Tibial nerve (tissue), 4 donors: ENCODE measurements around the gene LIMS1. TPM values are rescaled to one million over a fixed set of nuclear protein-coding genes. Genes with fewer than 3 reads are reported as not detected.
A peak's percentile ranks its signal among the peaks of the same experiment; 100 is the strongest.

Source experiments
- DNase-seq, 2 donors: peaks; one replicate each; pipeline ENCODE4 v3.0.0-alpha.2; 2019; ENCODE audit warnings: low spot score in 2 of 2
- H3K27ac ChIP-seq, 4 donors: fragments of 200-600 bp; sonication (generic) in 3 of 4; one replicate each; pipeline ENCODE4 v1.5.1; 2017 to 2019; ENCODE audit warnings: mild to moderate bottlenecking in 1 of 4
- H3K27me3 ChIP-seq, 2 donors: fragments of 200-600 bp; sonication (generic) in 1 of 2; one replicate each; pipeline versions ENCODE4 v1.5.1 to v1.6.0; 2017 to 2019
- H3K36me3 ChIP-seq, 3 donors: fragments of 200-600 bp; sonication (generic); one replicate each; pipeline ENCODE4 v1.5.1; 2018 to 2019
- H3K4me1 ChIP-seq, 4 donors: fragments of 200-600 bp; sonication (generic) in 3 of 4; one replicate each; pipeline ENCODE4 v1.5.1; 2017 to 2019
- H3K4me3 ChIP-seq, 4 donors: fragments of 200-600 bp; sonication (generic) in 3 of 4; one replicate each; pipeline ENCODE4 v1.5.1; 2017 to 2019; ENCODE audit warnings: mild to moderate bottlenecking in 1 of 4, moderate library complexity in 1 of 4
- H3K9me3 ChIP-seq, 4 donors: fragments of 200-600 bp; sonication (generic) in 3 of 4; one replicate each; pipeline ENCODE4 v1.5.1; 2017 to 2019
- CTCF ChIP-seq, 5 experiments: fragments of 200-600 bp in 3 of 5; fragments of 450-650 bp in 2 of 5; sonication (generic) in 3 of 5; IDR thresholded peaks; one replicate each; pipeline ENCODE4 v1.5.1; 2016 to 2019; ENCODE audit warnings: antibody characterized with exemption in 5 of 5, mild to moderate bottlenecking in 3 of 5, moderate library complexity in 2 of 5
- EP300 ChIP-seq, 2 donors: sonication (generic); formaldehyde crosslinking; IDR thresholded peaks; one replicate each; pipeline ENCODE4 v1.6.1; 2017; ENCODE audit warnings: antibody characterized with exemption in 2 of 2, mild to moderate bottlenecking in 1 of 2
- POLR2A ChIP-seq, 2 donors: fragments of 450-650 bp; IDR thresholded peaks; one replicate each; pipeline ENCODE4 v1.6.1; 2017; ENCODE audit warnings: antibody characterized with exemption in 2 of 2, mild to moderate bottlenecking in 2 of 2, moderate library complexity in 2 of 2
- WGBS, 2 donors: methylation state at CpG; one replicate each; pipeline ENCODE4 v1.1.5; 2018; 5-methylcytosine and 5-hydroxymethylcytosine counted together
- total RNA-seq, 4 donors: library from RNA; depleted of rRNA; stranded (reverse); fragments of >200 nt; gene quantifications; one replicate each; pipeline ENCODE4 v1.1.0, GENCODE V29; 2016

LIMS1 gene
- total RNA-seq, 4 donors from 2014 or later, result 33.7 to 86.3 (median 49.2) TPM

GRCh38 chr2:108547606-108548005 lies 13.3 kb downstream of the LIMS1 start:
- no peak for DNase-seq
- peaks cover 0 to 26% (median 9%) of the 10 kb centered on the region in 4 donors for H3K4me1 ChIP-seq
- H3K27me3 ChIP-seq, result no peaks in the 10 kb centered on the region
- H3K9me3 ChIP-seq, result no peaks in the 10 kb centered on the region
- 45 to 48% methylated on average over 5 of the region's 5 CpGs for WGBS, 2 donors
- H3K27ac ChIP-seq, result no peak overlapping the region
- no peaks in the 10 kb centered on the region for H3K36me3 ChIP-seq
- H3K4me3 ChIP-seq, result no peak overlapping the region
- TF ChIP-seq EP300 (IDR thresholded peaks at IDR 0.05), result no peak

GRCh38 chr2:108548208-108549003 lies 14.1 kb downstream of the LIMS1 start:
- no peaks in the 10 kb centered on the region for H3K9me3 ChIP-seq
- 26 to 38% methylated on average over 9 of the region's 9 CpGs for WGBS, 2 donors

GRCh38 chr2:108552566-108552965 lies 18.3 kb downstream of the LIMS1 start:
- H3K9me3 ChIP-seq, result no peaks in the 10 kb centered on the region
- WGBS, 2 donors, result 76 to 77% methylated on average over 2 of the region's 2 CpGs
- no peak overlapping the region for H3K27ac ChIP-seq
- TF ChIP-seq EP300 (IDR thresholded peaks at IDR 0.05) (no peak), POLR2A (IDR thresholded peaks at IDR 0.05) (no peak), CTCF (IDR thresholded peaks at IDR 0.05) (no peak)
- H3K4me3 ChIP-seq, result no peak overlapping the region
- DNase-seq, result no peak
- no peaks in the 10 kb centered on the region for H3K36me3 ChIP-seq
- peaks cover 0 to 36% (median 17%) of the 10 kb centered on the region in 4 donors for H3K4me1 ChIP-seq
- H3K27me3 ChIP-seq, result no peaks in the 10 kb centered on the region

More at GRCh38 chr2:108548208-108549003, 14.1 kb downstream of the LIMS1 start:
- DNase-seq, result no peak
- H3K4me3 ChIP-seq, result no peak overlapping the region
- TF ChIP-seq EP300 (IDR thresholded peaks at IDR 0.05), result no peak
- TF ChIP-seq CTCF (IDR thresholded peaks at IDR 0.05), result no peak
- no peak for TF ChIP-seq POLR2A (IDR thresholded peaks at IDR 0.05)
- H3K27me3 ChIP-seq, result no peaks in the 10 kb centered on the region
- no peak overlapping the region for H3K27ac ChIP-seq
- H3K4me1 ChIP-seq, result peaks cover 0 to 34% (median 15%) of the 10 kb centered on the region in 4 donors
- H3K36me3 ChIP-seq, result no peaks in the 10 kb centered on the region

- H3K27ac ChIP-seq, result peak overlapping the region in 1 of 4 donors; percentile 28
- H3K9me3 ChIP-seq, result no peaks in the 10 kb centered on the region
- WGBS, 2 donors, result 45 to 52% methylated on average over 7 of the region's 7 CpGs
- H3K27me3 ChIP-seq, result no peaks in the 10 kb centered on the region
- no peak for DNase-seq
- H3K4me3 ChIP-seq, result no peak overlapping the region
- peaks cover 0 to 28% (median 14%) of the 10 kb centered on the region in 4 donors for H3K4me1 ChIP-seq
- TF ChIP-seq EP300 (IDR thresholded peaks at IDR 0.05), result no peak
- no peak for TF ChIP-seq CTCF (IDR thresholded peaks at IDR 0.05)
- no peak for TF ChIP-seq POLR2A (IDR thresholded peaks at IDR 0.05)
- no peaks in the 10 kb centered on the region for H3K36me3 ChIP-seq
Measured at GRCh38 chr2:108553209-108553919, 19.1 kb downstream of the LIMS1 start.

GRCh38 chr2:108554528-108554927 lies 20.3 kb downstream of the LIMS1 start:
- Histone ChIP-seq H3K36me3 (no peaks in the 10 kb centered on the region), H3K4me3 (no peak overlapping the region), H3K4me1 (peaks cover 0 to 21% (median 10%) of the 10 kb centered on the region in 4 donors), H3K9me3 (no peaks in the 10 kb centered on the region), H3K27me3 (no peaks in the 10 kb centered on the region), H3K27ac (no peak overlapping the region)
- no peak for DNase-seq
- TF ChIP-seq CTCF (IDR thresholded peaks at IDR 0.05), result no peak
- no peak for TF ChIP-seq POLR2A (IDR thresholded peaks at IDR 0.05)
- TF ChIP-seq EP300 (IDR thresholded peaks at IDR 0.05), result no peak
- WGBS, 2 donors, result 82 to 88% methylated on average over 5 of the region's 5 CpGs
